CD4-positive, alpha-beta T cell (primary cell): ENCODE data around the gene KCNC4. TPM values are rescaled to one million over a fixed set of nuclear protein-coding genes. Genes with fewer than 3 reads are reported as not detected.

Experiments used
- ATAC-seq: fragments of 200-7000 bp; cut with Tn5 transposase; one replicate; pipeline ENCODE4 v1.10.0; 2022; ENCODE audit warnings: mild to moderate bottlenecking; ENCODE audit not compliant: poor library complexity
- CTCF ChIA-PET: fragments of 350-600 bp; sonication (Branson Sonifier 250); formaldehyde crosslinking; loops from one replicate; lab custom pipeline; 2021; ENCODE audit warnings: antibody characterized with exemption, inconsistent platforms; lab: Charles Lee
- POLR2A ChIA-PET: fragments of 350-600 bp; sonication (Branson Sonifier 250); formaldehyde crosslinking; loops from one replicate; lab custom pipeline; 2021; ENCODE audit warnings: antibody characterized with exemption, inconsistent platforms; lab: Charles Lee
- DNase-seq, 14 experiments: peaks; one replicate each; pipeline ENCODE4 v3.0.0-alpha.2; 2013 to 2020; ENCODE audit warnings: mixed read lengths in 2 of 14
- H3K27ac ChIP-seq, 2 donors: one replicate each; pipeline versions ENCODE4 v1.5.1 to v1.7.0; 2013; ENCODE audit warnings: low read length in 2 of 2, low read depth in 1 of 2, mild to moderate bottlenecking in 1 of 2
- H3K27me3 ChIP-seq, 2 experiments: 1 replicate in 1 of 2; 2 replicates in 1 of 2; pipeline versions ENCODE4 v1.6.1 to v1.7.0; 2013; ENCODE audit warnings: low read length in 2 of 2, control low read depth in 1 of 2, mild to moderate bottlenecking in 1 of 2, moderate library complexity in 1 of 2; ENCODE audit not compliant: insufficient read depth in 2 of 2, control insufficient read depth in 1 of 2
- H3K36me3 ChIP-seq: one replicate; pipeline ENCODE4 v1.6.1; 2013; ENCODE audit warnings: low read length, control low read depth; ENCODE audit not compliant: insufficient read depth
- H3K4me1 ChIP-seq: one replicate; pipeline ENCODE4 v1.6.1; 2013; ENCODE audit warnings: low read length, control low read depth; ENCODE audit not compliant: insufficient read depth
- H3K4me3 ChIP-seq: one replicate; pipeline ENCODE4 v1.5.1; 2013; ENCODE audit warnings: mild to moderate bottlenecking, low read length, moderate library complexity
- H3K9me3 ChIP-seq, 2 experiments: 1 replicate in 1 of 2; 2 replicates in 1 of 2; pipeline versions ENCODE4 v1.6.1 to v1.7.0; 2013; ENCODE audit warnings: low read length in 2 of 2, mild to moderate bottlenecking in 2 of 2, control low read depth in 1 of 2, moderate library complexity in 1 of 2; ENCODE audit not compliant: control insufficient read depth in 1 of 2, insufficient read depth in 1 of 2
- H3K27ac Mint-ChIP-seq: one replicate; pipeline ENCODE4 v1.8.0; 2020; ENCODE audit warnings: mixed read lengths
- H3K27me3 Mint-ChIP-seq: one replicate; pipeline ENCODE4 v1.8.0; 2021; ENCODE audit warnings: mixed read lengths
- H3K36me3 Mint-ChIP-seq: one replicate; pipeline ENCODE4 v1.8.0; 2021; ENCODE audit warnings: low read depth, mixed read lengths
- H3K4me1 Mint-ChIP-seq: one replicate; pipeline ENCODE4 v1.8.0; 2021; ENCODE audit warnings: low read depth, mixed read lengths
- H3K4me3 Mint-ChIP-seq: one replicate; pipeline ENCODE4 v1.8.0; 2020; ENCODE audit warnings: mild to moderate bottlenecking, mixed read lengths
- H3K9me3 Mint-ChIP-seq: one replicate; pipeline ENCODE4 v1.8.0; 2020; ENCODE audit warnings: mixed read lengths
- CTCF ChIP-seq: fragments of 200-600 bp; IDR thresholded peaks from one replicate; pipeline ENCODE4 v1.8.0; 2022; ENCODE audit warnings: antibody characterized with exemption, mild to moderate bottlenecking
- intact Hi-C, 2 experiments: fragments of 100-400 bp; cut with DNase I in 1 of 2; cut with micrococcal nuclease in 1 of 2; formaldehyde crosslinking; loops; one replicate each; pipeline versions ENCODE4 v1.15.1 to v1.9.0; 2023 to 2025; cut with DNase I, micrococcal nuclease
- polyA plus RNA-seq, 2 donors: library from polyadenylated mRNA; unstranded; fragments of 120-200 nt; gene quantifications; one replicate each; pipeline ENCODE4 v1.2.1, GENCODE V29; 2013
- total RNA-seq, 174 experiments: library from RNA in 2 of 174; stranded (reverse) in 2 of 174; gene quantifications; one replicate each; pipeline ENCODE4 v1.2.3 and lab custom pipeline; 2021 to 2026

Gene KCNC4
- total RNA-seq (10 to 100 TPM; 16.5 to 17.7 TPM), total RNA-seq (lab: John Stamatoyannopoulos, UW) (5.3 to 91.4 (median 17.3) reads per million in 172 experiments)
- 3.5 TPM for polyA plus RNA-seq (2013, experiment 1 of 2)
- polyA plus RNA-seq (2013, experiment 2 of 2): 3.3 TPM

- H3K27me3 ChIP-seq: no peaks in the 10 kb centered on the region
- H3K36me3 ChIP-seq: no peaks in the 10 kb centered on the region
- DNase-seq: peak; percentile 86 to 98 (median 92)
- peaks cover 66% of the 10 kb centered on the region for H3K4me1 Mint-ChIP-seq
- TF ChIP-seq CTCF: no peak
- peaks cover 50% of the 10 kb centered on the region for H3K4me1 ChIP-seq
- ATAC-seq: peak; percentile 85
- H3K4me3 ChIP-seq: peak within 1 kb of the TSS; percentile 70
- H3K9me3 ChIP-seq: no peaks in the 10 kb centered on the region
- H3K27ac ChIP-seq: peak within 1 kb of the TSS; percentile 84 to 86
- H3K36me3 Mint-ChIP-seq: peaks cover 4% of the 10 kb centered on the region
- no peaks in the 10 kb centered on the region for H3K9me3 Mint-ChIP-seq
- intact Hi-C loops: loop anchor here (1.0 to 10.0 kb wide), 6 partner anchors 55 to 572 kb away; no protein-coding TSS in a partner anchor
- peak within 1 kb of the TSS; percentile 94 for H3K27ac Mint-ChIP-seq
- ChIA-PET POLR2A (interaction anchor here (0.6 to 6.9 kb wide), 8 partner anchors 103 to 577 kb away, joined by 3 to 199 read pairs (median 4); partner anchors contain the start of genes KCNA2, LAMTOR5, RBM15 and STRIP1), CTCF (interaction anchor here (1.6 to 7.3 kb wide), 5 partner anchors 13 to 286 kb away, joined by 3 to 123 read pairs (median 39); partner anchors contain the start of gene RBM15)
- H3K4me3 Mint-ChIP-seq: peak within 1 kb of the TSS; percentile 94
- no peaks in the 10 kb centered on the region for H3K27me3 Mint-ChIP-seq
Observed at GRCh38 chr1:110209715-110210603, at the start of gene KCNC4. TSS of gene KCNC4 (plus strand) at chr1:110210314. CDS start at chr1:110211500, 1,186 bp downstream.

GRCh38 chr1:110160538-110161100 lies 49.5 kb upstream of the KCNC4 start:
- peaks cover 2% of the 10 kb centered on the region for H3K9me3 Mint-ChIP-seq
- no peaks in the 10 kb centered on the region for H3K4me1 Mint-ChIP-seq
- ATAC-seq (no peak), DNase-seq (peak in 1 of 14 experiments; percentile 15)
- H3K27me3 Mint-ChIP-seq: peaks cover 50% of the 10 kb centered on the region
- no peak for TF ChIP-seq CTCF
- POLR2A ChIA-PET: no interaction called here
- Histone ChIP-seq H3K4me1 (no peaks in the 10 kb centered on the region), H3K4me3 (no peak overlapping the region), H3K27me3 (peaks cover 13 to 17% of the 10 kb centered on the region in 2 experiments), H3K27ac (no peak overlapping the region), H3K9me3 (peaks cover 0 to 24% of the 10 kb centered on the region in 2 experiments), H3K36me3 (no peaks in the 10 kb centered on the region)
- no peak overlapping the region for H3K4me3 Mint-ChIP-seq
- CTCF ChIA-PET: no interaction called here
- intact Hi-C loops: no loop called here
- H3K36me3 Mint-ChIP-seq: no peaks in the 10 kb centered on the region
- no peak overlapping the region for H3K27ac Mint-ChIP-seq

- H3K4me1 Mint-ChIP-seq: no peaks in the 10 kb centered on the region
- TF ChIP-seq CTCF: no peak
- Histone ChIP-seq H3K36me3 (no peaks in the 10 kb centered on the region), H3K9me3 (peaks cover 0 to 21% of the 10 kb centered on the region in 2 experiments), H3K4me3 (no peak overlapping the region), H3K27me3 (peaks cover 8 to 13% of the 10 kb centered on the region in 2 experiments), H3K4me1 (no peaks in the 10 kb centered on the region), H3K27ac (no peak overlapping the region)
- peaks cover 45% of the 10 kb centered on the region for H3K27me3 Mint-ChIP-seq
- H3K9me3 Mint-ChIP-seq: peaks cover 2% of the 10 kb centered on the region
- intact Hi-C loops: no loop called here
- no peak overlapping the region for H3K4me3 Mint-ChIP-seq
- ATAC-seq (no peak), DNase-seq (no peak)
- CTCF ChIA-PET: no interaction called here
- H3K36me3 Mint-ChIP-seq: no peaks in the 10 kb centered on the region
- POLR2A ChIA-PET: no interaction called here
- H3K27ac Mint-ChIP-seq: no peak overlapping the region
Observed at GRCh38 chr1:110161165-110161564, 48.9 kb upstream of the KCNC4 start.
